Limb (tissue), 2 donors: ENCODE measurements around the gene PRR5L.

Source experiments
- DNase-seq, 2 donors: peaks; one replicate each; pipeline ENCODE4 v3.0.0-alpha.2; 2016; ENCODE audit errors: extremely low spot score in 2 of 2

Gene PRR5L

GRCh38 chr11:36326524-36327419 is 30.7 kb downstream of the PRR5L start:
- no peak for DNase-seq

- no peak for DNase-seq
Observed at GRCh38 chr11:36328966-36329673, 33.0 kb downstream of the PRR5L start.

- no peak for DNase-seq
Observed at GRCh38 chr11:36330411-36330810, 34.3 kb downstream of the PRR5L start.

- no peak for DNase-seq
Observed at GRCh38 chr11:36333468-36333867, 37.4 kb downstream of the PRR5L start.

GRCh38 chr11:36333897-36334296 is 37.8 kb downstream of the PRR5L start:
- DNase-seq = no peak

- DNase-seq = no peak
Observed at GRCh38 chr11:36339888-36340287, 43.8 kb downstream of the PRR5L start.

- DNase-seq = no peak
Observed at GRCh38 chr11:36340897-36341296, 44.8 kb downstream of the PRR5L start.

- no peak for DNase-seq
Observed at GRCh38 chr11:36341915-36342314, 45.8 kb downstream of the PRR5L start.

GRCh38 chr11:36342327-36342726 is 46.2 kb downstream of the PRR5L start:
- no peak for DNase-seq

- DNase-seq = no peak
Observed at GRCh38 chr11:36343436-36343835, 47.3 kb downstream of the PRR5L start.

- no peak for DNase-seq
Observed at GRCh38 chr11:36345084-36345511, 49.0 kb downstream of the PRR5L start.

GRCh38 chr11:36345535-36346141 is 49.5 kb downstream of the PRR5L start:
- no peak for DNase-seq

GRCh38 chr11:36346562-36347383 is 50.7 kb downstream of the PRR5L start:
- no peak for DNase-seq

- no peak for DNase-seq
Observed at GRCh38 chr11:36347384-36347906, 51.4 kb downstream of the PRR5L start.

- no peak for DNase-seq
Observed at GRCh38 chr11:36349351-36350136, 53.5 kb downstream of the PRR5L start.

GRCh38 chr11:36350137-36350513 is 54.0 kb downstream of the PRR5L start:
- no peak for DNase-seq

- no peak for DNase-seq
Observed at GRCh38 chr11:36352922-36353321, 56.8 kb downstream of the PRR5L start.

- no peak for DNase-seq
Observed at GRCh38 chr11:36354221-36355003, 58.3 kb downstream of the PRR5L start.

- no peak for DNase-seq
Observed at GRCh38 chr11:36356201-36356600, 60.1 kb downstream of the PRR5L start.

- DNase-seq = no peak
Observed at GRCh38 chr11:36357831-36358230, 61.7 kb downstream of the PRR5L start.
